Pulmonary artery endothelial cell (primary cell): Measurements from ENCODE around the gene NANOG. TPM values are rescaled to one million over a fixed set of nuclear protein-coding genes. Genes with fewer than 3 reads are reported as not detected.

Experiments used
- total RNA-seq: library from RNA; depleted of rRNA; stranded (reverse); fragments of >200 nt; gene quantifications from 2 replicates; pipeline ENCODE4 v1.2.3, GENCODE V29; 2014

Gene NANOG
- total RNA-seq, 1 donor from 2014 or later = not detected

Other genes starting within 250 kb of the NANOG start
- gene APOBEC1, start 123.5 kb upstream of the NANOG start, total RNA-seq = not detected in 2 replicates
- gene GDF3, start 93.6 kb upstream of the NANOG start, total RNA-seq = 0.13 TPM in 1 of 2 replicates, not detected in the other
- gene DPPA3, start 78.0 kb upstream of the NANOG start, total RNA-seq = not detected in 2 replicates
- not detected in 2 replicates for gene CLEC4C, start 42.0 kb upstream of the NANOG start, total RNA-seq
- not detected in 2 replicates for gene NANOGNB, start 24.2 kb upstream of the NANOG start, total RNA-seq
- not detected in 2 replicates for gene SLC2A14, start 83.5 kb downstream of the NANOG start, total RNA-seq
- 17.2 and 36.9 TPM in 2 replicates for gene SLC2A3, start 146.8 kb downstream of the NANOG start, total RNA-seq
- 3.9 and 4.2 TPM in 2 replicates for gene FOXJ2, start 243.3 kb downstream of the NANOG start, total RNA-seq